WI38 (cell line): Measurements from ENCODE around the gene GABRR2.

Source experiments
- H3K4me3 ChIP-seq: 2 replicates; pipeline ENCODE4 v1.5.1; 2011; ENCODE audit warnings: low read depth, mild to moderate bottlenecking, control low read depth, low read length
- TF ChIP-seq, protein P1 (sequence below): IDR thresholded peaks from 2 replicates; pipeline ENCODE4 v1.5.1; 2012; ENCODE audit warnings: low read depth, mild to moderate bottlenecking, control low read depth, low read length

The GABRR2 gene

DNA sequence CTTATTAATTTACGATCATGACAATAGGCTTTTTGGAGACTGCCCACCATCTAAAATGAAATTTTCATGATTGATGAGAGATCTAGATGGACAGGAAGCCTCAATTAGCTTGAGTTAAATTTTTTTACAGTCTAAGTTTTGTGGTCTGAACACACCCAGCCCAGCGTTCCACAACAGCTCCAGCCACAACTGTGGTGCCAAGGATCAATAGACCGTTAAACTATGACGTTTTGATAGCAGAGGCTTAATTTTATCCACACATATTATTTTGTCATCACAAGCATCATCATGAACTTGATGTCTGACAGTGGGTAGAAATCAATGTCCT is 92.4 kb downstream of the GABRR2 start:
- TF ChIP-seq, protein P1, sequence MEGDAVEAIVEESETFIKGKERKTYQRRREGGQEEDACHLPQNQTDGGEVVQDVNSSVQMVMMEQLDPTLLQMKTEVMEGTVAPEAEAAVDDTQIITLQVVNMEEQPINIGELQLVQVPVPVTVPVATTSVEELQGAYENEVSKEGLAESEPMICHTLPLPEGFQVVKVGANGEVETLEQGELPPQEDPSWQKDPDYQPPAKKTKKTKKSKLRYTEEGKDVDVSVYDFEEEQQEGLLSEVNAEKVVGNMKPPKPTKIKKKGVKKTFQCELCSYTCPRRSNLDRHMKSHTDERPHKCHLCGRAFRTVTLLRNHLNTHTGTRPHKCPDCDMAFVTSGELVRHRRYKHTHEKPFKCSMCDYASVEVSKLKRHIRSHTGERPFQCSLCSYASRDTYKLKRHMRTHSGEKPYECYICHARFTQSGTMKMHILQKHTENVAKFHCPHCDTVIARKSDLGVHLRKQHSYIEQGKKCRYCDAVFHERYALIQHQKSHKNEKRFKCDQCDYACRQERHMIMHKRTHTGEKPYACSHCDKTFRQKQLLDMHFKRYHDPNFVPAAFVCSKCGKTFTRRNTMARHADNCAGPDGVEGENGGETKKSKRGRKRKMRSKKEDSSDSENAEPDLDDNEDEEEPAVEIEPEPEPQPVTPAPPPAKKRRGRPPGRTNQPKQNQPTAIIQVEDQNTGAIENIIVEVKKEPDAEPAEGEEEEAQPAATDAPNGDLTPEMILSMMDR: no peak
- H3K4me3 ChIP-seq: no peak overlapping the region

DNA sequence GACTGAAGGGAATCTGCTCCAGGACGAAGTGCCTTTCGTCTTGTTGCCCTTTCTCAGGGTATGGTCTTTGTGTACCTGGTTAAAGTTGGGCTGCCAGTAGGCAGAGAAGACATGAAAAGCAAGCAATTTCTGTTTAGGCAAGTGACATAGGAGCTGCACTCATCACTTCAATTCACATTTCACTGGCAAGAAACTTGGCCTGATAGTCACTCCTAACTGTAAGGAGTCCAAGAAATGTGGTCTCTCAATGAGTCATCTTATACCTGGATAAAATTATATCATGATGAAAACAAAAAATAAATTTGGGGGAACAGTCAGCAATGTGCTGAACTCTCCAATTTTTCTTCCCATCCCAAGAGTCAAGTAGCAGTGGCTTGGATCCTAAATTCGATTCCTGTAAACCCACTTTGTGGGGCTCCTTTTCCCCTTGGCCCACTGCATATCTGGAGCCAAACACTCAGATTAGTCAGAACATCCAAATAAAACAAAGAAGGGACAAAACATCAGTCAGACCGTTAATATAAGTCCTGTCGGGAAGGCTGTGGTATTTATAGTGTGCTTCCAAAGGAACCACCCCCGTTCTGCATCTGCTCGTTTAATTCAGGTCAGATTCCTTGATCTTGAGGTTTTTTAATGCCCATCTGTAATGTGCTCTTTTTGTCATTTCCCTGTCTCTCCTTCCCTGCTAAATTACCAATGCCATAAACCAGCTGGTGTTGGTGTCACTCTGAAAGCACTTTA is 93.0 kb downstream of the GABRR2 start:
- TF ChIP-seq, protein P1: no peak
- H3K4me3 ChIP-seq: no peak overlapping the region

DNA sequence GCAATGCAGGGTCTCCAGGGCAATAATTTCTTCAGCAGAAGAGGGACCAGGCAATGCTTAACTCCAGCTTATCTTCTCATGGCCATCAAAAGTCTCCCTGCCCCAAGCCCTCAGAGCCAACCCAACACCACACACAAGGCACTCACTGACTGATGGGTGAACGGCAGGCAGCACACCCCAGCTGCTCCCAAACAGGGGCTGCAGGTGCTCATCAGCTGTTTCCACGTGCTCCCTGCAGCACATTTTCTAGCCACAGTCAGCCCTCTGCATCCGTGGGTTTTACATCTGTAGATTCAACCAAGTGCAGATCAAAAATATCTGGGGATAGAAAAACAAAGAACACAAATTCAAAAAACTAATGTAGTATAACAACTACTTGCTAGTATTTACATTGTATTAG is 94.0 kb downstream of the GABRR2 start:
- H3K4me3 ChIP-seq: no peak overlapping the region
- TF ChIP-seq, protein P1: no peak

DNA sequence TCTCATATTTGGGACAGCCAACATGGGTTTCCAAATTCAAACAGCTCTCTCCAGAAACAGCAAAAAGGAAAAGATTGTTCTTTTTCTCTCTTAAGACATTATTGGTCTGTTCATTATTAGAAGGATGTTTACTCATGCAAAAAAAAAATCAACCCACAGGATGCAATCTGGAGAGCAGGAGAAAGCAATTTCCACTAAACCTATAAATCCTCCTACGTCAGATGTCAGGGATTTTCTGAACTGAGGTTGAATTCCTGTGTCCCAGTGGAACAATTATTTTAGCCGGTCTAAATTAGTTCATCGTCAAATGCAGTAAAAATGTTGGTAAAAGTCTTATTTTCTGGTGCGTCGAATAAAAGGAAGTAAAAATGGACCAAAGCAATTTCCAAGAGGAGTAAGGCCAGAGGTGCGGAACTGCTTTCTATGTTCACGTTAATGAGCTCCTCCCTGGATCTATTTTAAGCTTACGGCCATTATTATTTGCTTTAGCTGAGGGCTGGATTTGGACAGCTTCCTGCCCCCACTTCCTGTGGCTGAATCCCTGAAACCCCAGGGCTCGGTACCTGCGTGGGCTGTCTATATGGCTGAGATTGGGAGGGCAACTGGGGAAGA is 97.7 kb downstream of the GABRR2 start, which contains the start of gene GABRR1:
GABRR1 (minus strand) TSS at position 60 of the 612 bp plus-strand sequence; CDS start at position 24, 36 bp downstream.
- no peak within 1 kb of the TSS for H3K4me3 ChIP-seq
- TF ChIP-seq, protein P1: no peak

DNA sequence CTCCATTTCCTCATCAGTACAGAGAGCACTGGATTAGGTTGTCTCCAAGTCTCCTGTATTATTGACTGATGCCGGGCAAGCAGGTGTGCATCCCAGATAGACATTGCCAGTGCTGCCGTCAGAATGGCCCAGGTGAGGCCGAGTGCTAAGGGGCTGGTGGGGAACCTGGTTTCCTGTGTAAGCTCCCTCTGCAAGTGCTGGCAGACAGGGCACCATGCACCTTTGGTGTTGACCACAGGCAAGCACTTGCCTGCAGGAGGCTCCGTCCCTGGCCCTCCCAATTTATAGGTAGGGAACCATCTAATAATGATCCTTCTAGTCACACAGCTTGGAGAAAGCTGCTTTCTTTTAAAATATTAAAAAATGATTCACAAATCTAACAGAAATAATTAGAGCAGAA is 98.7 kb downstream of the GABRR2 start:
- TF ChIP-seq, protein P1: no peak
- no peak overlapping the region for H3K4me3 ChIP-seq

DNA sequence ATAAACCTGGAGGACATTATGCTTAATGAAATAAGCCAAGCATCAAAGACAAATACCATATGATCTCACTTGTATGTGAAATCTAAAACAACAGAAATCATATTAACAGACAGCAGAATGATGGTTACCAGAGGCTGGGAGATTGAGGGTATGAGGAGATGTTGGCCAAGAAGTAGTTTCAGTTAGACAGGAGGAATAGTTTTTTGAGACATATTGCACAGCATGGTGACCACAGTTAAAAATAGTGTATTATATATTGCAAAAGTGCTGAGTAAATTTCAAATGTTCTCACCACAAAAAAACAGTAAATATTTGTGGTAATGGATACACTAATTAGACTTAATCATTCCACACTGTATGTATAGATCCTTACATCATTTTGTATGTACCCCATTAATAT is 99.7 kb downstream of the GABRR2 start:
- TF ChIP-seq, protein P1: no peak
- H3K4me3 ChIP-seq: no peak overlapping the region

DNA sequence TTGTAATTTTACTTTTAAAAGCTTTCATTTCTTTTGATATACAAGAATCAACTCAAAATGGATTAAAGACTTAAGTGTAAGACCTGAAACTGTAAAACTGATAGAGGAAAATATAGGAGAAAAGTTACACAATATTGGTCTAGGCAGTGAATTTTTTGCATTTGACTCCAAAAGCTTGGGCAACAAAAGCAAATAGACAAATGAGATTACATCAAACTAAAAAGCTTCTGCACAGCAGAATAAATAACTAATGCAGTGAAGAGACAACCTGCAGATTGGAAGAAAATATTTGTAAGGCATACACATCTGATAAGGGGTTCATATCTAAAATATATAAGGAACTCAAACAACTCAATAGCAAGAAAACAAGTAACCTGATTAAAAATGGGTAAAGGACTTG is 100.9 kb downstream of the GABRR2 start:
- TF ChIP-seq, protein P1: no peak

More for the DNA sequence above, 100.9 kb downstream of the GABRR2 start:
- H3K4me3 ChIP-seq: no peak overlapping the region
